Measurements from ENCODE around the gene SECISBP2L.

The SECISBP2L gene

GRCh38 chr15:49046220-49047102 lies at the start of gene SECISBP2L:
TSS of gene SECISBP2L (minus strand) at chr15:49046446. CDS start at chr15:49046299, 147 bp downstream.
- peak within 1 kb of the TSS; percentile 95 for H2AFZ ChIP-seq (ENCODE audit: low read depth, low read length)

GRCh38 chr15:49094923-49095322 lies 48.7 kb upstream of the SECISBP2L start:
- no peak overlapping the region for H2AFZ ChIP-seq (ENCODE audit: low read depth, low read length)
- TF ChIP-seq EZH2 (IDR thresholded peaks at IDR 0.05; ENCODE audit: borderline replicate concordance, low read depth, low read length, severe bottlenecking) (no peak), CTCF (IDR thresholded peaks at IDR 0.05; ENCODE audit: borderline replicate concordance, extremely low read depth, low read length, poor library complexity, severe bottlenecking) (no peak)

More at GRCh38 chr15:49046220-49047102, at the start of gene SECISBP2L:
- Histone ChIP-seq H3K27ac (ENCODE audit: low read length) (peak within 1 kb of the TSS; percentile 60), H3K79me2 (ENCODE audit: insufficient read depth, low read length) (peaks cover 27% of the 10 kb centered on the region), H3K4me2 (ENCODE audit: insufficient read depth, low read length) (peak within 1 kb of the TSS; percentile 72), H3K4me3 (ENCODE audit: low read depth in 1 of 2, low read length in 2 of 2) (peak within 1 kb of the TSS; percentile 56 to 61), H4K20me1 (ENCODE audit: insufficient read depth, low read length) (no peaks in the 10 kb centered on the region), H3K4me1 (ENCODE audit: insufficient read depth, low read length) (peaks cover 24% of the 10 kb centered on the region), H3K36me3 (ENCODE audit: insufficient read depth, low read length) (no peaks in the 10 kb centered on the region; the same call in 1 of the 2 replicates), H3K9ac (ENCODE audit: low read depth, low read length) (peak within 1 kb of the TSS; percentile 61), H3K9me3 (ENCODE audit: insufficient read depth, low read length, severe bottlenecking) (no peaks in the 10 kb centered on the region), H3K27me3 (ENCODE audit: insufficient read depth, low read length, poor library complexity) (no peaks in the 10 kb centered on the region)
- TF ChIP-seq CTCF (IDR thresholded peaks at IDR 0.05; ENCODE audit: borderline replicate concordance, extremely low read depth, low read length, poor library complexity, severe bottlenecking), result peak; percentile 29
- no peak for TF ChIP-seq EZH2 (IDR thresholded peaks at IDR 0.05; ENCODE audit: borderline replicate concordance, low read depth, low read length, severe bottlenecking)
- peak; percentile 88 for DNase-seq
- peak; percentile 91 for ATAC-seq (ENCODE audit: insufficient read depth, low read depth)

GRCh38 chr15:49093252-49094105 lies 47.2 kb upstream of the SECISBP2L start:
- DNase-seq, result no peak
- TF ChIP-seq EZH2 (IDR thresholded peaks at IDR 0.05; ENCODE audit: borderline replicate concordance, low read depth, low read length, severe bottlenecking), result no peak
- TF ChIP-seq CTCF (IDR thresholded peaks at IDR 0.05; ENCODE audit: borderline replicate concordance, extremely low read depth, low read length, poor library complexity, severe bottlenecking), result no peak
- Histone ChIP-seq H3K36me3 (ENCODE audit: insufficient read depth, low read length) (no peaks in the 10 kb centered on the region), H3K4me2 (ENCODE audit: insufficient read depth, low read length) (no peak overlapping the region), H4K20me1 (ENCODE audit: insufficient read depth, low read length) (no peaks in the 10 kb centered on the region), H3K4me1 (ENCODE audit: insufficient read depth, low read length) (no peaks in the 10 kb centered on the region), H3K9me3 (ENCODE audit: insufficient read depth, low read length, severe bottlenecking) (no peaks in the 10 kb centered on the region), H3K79me2 (ENCODE audit: insufficient read depth, low read length) (no peaks in the 10 kb centered on the region), H3K27me3 (ENCODE audit: insufficient read depth, low read length, poor library complexity) (no peaks in the 10 kb centered on the region), H2AFZ (ENCODE audit: low read depth, low read length) (no peak overlapping the region), H3K27ac (ENCODE audit: low read length) (no peak overlapping the region), H3K9ac (ENCODE audit: low read depth, low read length) (no peak overlapping the region), H3K4me3 (ENCODE audit: low read depth in 1 of 2, low read length in 2 of 2) (no peak overlapping the region)
- ATAC-seq (ENCODE audit: insufficient read depth, low read depth), result no peak

More at GRCh38 chr15:49094923-49095322, 48.7 kb upstream of the SECISBP2L start:
- ATAC-seq (ENCODE audit: insufficient read depth, low read depth) (no peak), DNase-seq (no peak)
- no peak overlapping the region for H3K27ac ChIP-seq (ENCODE audit: low read length)
- H3K4me1 ChIP-seq (ENCODE audit: insufficient read depth, low read length), result no peaks in the 10 kb centered on the region
- H3K4me2 ChIP-seq (ENCODE audit: insufficient read depth, low read length), result no peak overlapping the region
- H3K4me3 ChIP-seq (ENCODE audit: low read depth in 1 of 2, low read length in 2 of 2), result no peak overlapping the region
- H3K27me3 ChIP-seq (ENCODE audit: insufficient read depth, low read length, poor library complexity), result no peaks in the 10 kb centered on the region
- H3K9ac ChIP-seq (ENCODE audit: low read depth, low read length), result no peak overlapping the region
- H4K20me1 ChIP-seq (ENCODE audit: insufficient read depth, low read length), result no peaks in the 10 kb centered on the region
- no peaks in the 10 kb centered on the region for H3K36me3 ChIP-seq (ENCODE audit: insufficient read depth, low read length)
- no peaks in the 10 kb centered on the region for H3K9me3 ChIP-seq (ENCODE audit: insufficient read depth, low read length, severe bottlenecking)
- H3K79me2 ChIP-seq (ENCODE audit: insufficient read depth, low read length), result no peaks in the 10 kb centered on the region
